CD4-positive, alpha-beta T cell (primary cell): ENCODE measurements around the gene PDXK. TPM values are rescaled to one million over a fixed set of nuclear protein-coding genes. Genes with fewer than 3 reads are reported as not detected.

Source experiments
- ATAC-seq: fragments of 200-7000 bp; cut with Tn5 transposase; one replicate; pipeline ENCODE4 v1.10.0; 2022; ENCODE audit warnings: mild to moderate bottlenecking; ENCODE audit not compliant: poor library complexity
- CTCF ChIA-PET: fragments of 350-600 bp; sonication (Branson Sonifier 250); formaldehyde crosslinking; loops from one replicate; lab custom pipeline; 2021; ENCODE audit warnings: antibody characterized with exemption, inconsistent platforms; lab: Charles Lee
- POLR2A ChIA-PET: fragments of 350-600 bp; sonication (Branson Sonifier 250); formaldehyde crosslinking; loops from one replicate; lab custom pipeline; 2021; ENCODE audit warnings: antibody characterized with exemption, inconsistent platforms; lab: Charles Lee
- DNase-seq, 14 experiments: peaks; one replicate each; pipeline ENCODE4 v3.0.0-alpha.2; 2013 to 2020; ENCODE audit warnings: mixed read lengths in 2 of 14
- H3K27ac ChIP-seq, 2 donors: one replicate each; pipeline versions ENCODE4 v1.5.1 to v1.7.0; 2013; ENCODE audit warnings: low read length in 2 of 2, low read depth in 1 of 2, mild to moderate bottlenecking in 1 of 2
- H3K27me3 ChIP-seq, 2 experiments: 1 replicate in 1 of 2; 2 replicates in 1 of 2; pipeline versions ENCODE4 v1.6.1 to v1.7.0; 2013; ENCODE audit warnings: low read length in 2 of 2, control low read depth in 1 of 2, mild to moderate bottlenecking in 1 of 2, moderate library complexity in 1 of 2; ENCODE audit not compliant: insufficient read depth in 2 of 2, control insufficient read depth in 1 of 2
- H3K36me3 ChIP-seq: one replicate; pipeline ENCODE4 v1.6.1; 2013; ENCODE audit warnings: low read length, control low read depth; ENCODE audit not compliant: insufficient read depth
- H3K4me1 ChIP-seq: one replicate; pipeline ENCODE4 v1.6.1; 2013; ENCODE audit warnings: low read length, control low read depth; ENCODE audit not compliant: insufficient read depth
- H3K4me3 ChIP-seq: one replicate; pipeline ENCODE4 v1.5.1; 2013; ENCODE audit warnings: mild to moderate bottlenecking, low read length, moderate library complexity
- H3K9me3 ChIP-seq, 2 experiments: 1 replicate in 1 of 2; 2 replicates in 1 of 2; pipeline versions ENCODE4 v1.6.1 to v1.7.0; 2013; ENCODE audit warnings: low read length in 2 of 2, mild to moderate bottlenecking in 2 of 2, control low read depth in 1 of 2, moderate library complexity in 1 of 2; ENCODE audit not compliant: control insufficient read depth in 1 of 2, insufficient read depth in 1 of 2
- H3K27ac Mint-ChIP-seq: one replicate; pipeline ENCODE4 v1.8.0; 2020; ENCODE audit warnings: mixed read lengths
- H3K27me3 Mint-ChIP-seq: one replicate; pipeline ENCODE4 v1.8.0; 2021; ENCODE audit warnings: mixed read lengths
- H3K36me3 Mint-ChIP-seq: one replicate; pipeline ENCODE4 v1.8.0; 2021; ENCODE audit warnings: low read depth, mixed read lengths
- H3K4me1 Mint-ChIP-seq: one replicate; pipeline ENCODE4 v1.8.0; 2021; ENCODE audit warnings: low read depth, mixed read lengths
- H3K4me3 Mint-ChIP-seq: one replicate; pipeline ENCODE4 v1.8.0; 2020; ENCODE audit warnings: mild to moderate bottlenecking, mixed read lengths
- H3K9me3 Mint-ChIP-seq: one replicate; pipeline ENCODE4 v1.8.0; 2020; ENCODE audit warnings: mixed read lengths
- CTCF ChIP-seq: fragments of 200-600 bp; IDR thresholded peaks from one replicate; pipeline ENCODE4 v1.8.0; 2022; ENCODE audit warnings: antibody characterized with exemption, mild to moderate bottlenecking
- intact Hi-C, 2 experiments: fragments of 100-400 bp; cut with DNase I in 1 of 2; cut with micrococcal nuclease in 1 of 2; formaldehyde crosslinking; loops; one replicate each; pipeline versions ENCODE4 v1.15.1 to v1.9.0; 2023 to 2025; cut with DNase I, micrococcal nuclease
- total RNA-seq, 174 experiments: library from RNA in 2 of 174; stranded (reverse) in 2 of 174; gene quantifications; one replicate each; pipeline ENCODE4 v1.2.3 and lab custom pipeline; 2021 to 2026

Gene PDXK
- total RNA-seq, 2 experiments from 2014 or later: 74.8 to 77.0 TPM

- POLR2A ChIA-PET: no interaction called here
- TF ChIP-seq CTCF: no peak
- no peaks in the 10 kb centered on the region for H3K4me1 Mint-ChIP-seq
Observed at GRCh38 chr21:43757601-43758000, 38.7 kb downstream of the PDXK start.

GRCh38 chr21:43758111-43758641 is 39.2 kb downstream of the PDXK start:
- H3K27ac Mint-ChIP-seq: no peak overlapping the region
- H3K36me3 ChIP-seq: peaks cover 45% of the 10 kb centered on the region

More at GRCh38 chr21:43757601-43758000, 38.7 kb downstream of the PDXK start:
- Histone ChIP-seq H3K27ac (no peak overlapping the region), H3K4me1 (no peaks in the 10 kb centered on the region), H3K4me3 (no peak overlapping the region), H3K36me3 (peaks cover 51% of the 10 kb centered on the region), H3K27me3 (no peaks in the 10 kb centered on the region), H3K9me3 (peaks cover 0 to 8% of the 10 kb centered on the region in 2 experiments)
- ATAC-seq (no peak), DNase-seq (no peak)
- H3K9me3 Mint-ChIP-seq: no peaks in the 10 kb centered on the region
- no peaks in the 10 kb centered on the region for H3K27me3 Mint-ChIP-seq
- H3K27ac Mint-ChIP-seq: no peak overlapping the region
- peaks cover 31% of the 10 kb centered on the region for H3K36me3 Mint-ChIP-seq
- no peak overlapping the region for H3K4me3 Mint-ChIP-seq
- intact Hi-C loops: no loop called here
- CTCF ChIA-PET: no interaction called here

GRCh38 chr21:43758811-43759210 is 39.9 kb downstream of the PDXK start:
- H3K27me3 ChIP-seq: no peaks in the 10 kb centered on the region
- no peaks in the 10 kb centered on the region for H3K9me3 Mint-ChIP-seq
- H3K4me1 Mint-ChIP-seq: no peaks in the 10 kb centered on the region
- peaks cover 0 to 12% of the 10 kb centered on the region in 2 experiments for H3K9me3 ChIP-seq
- intact Hi-C loops: no loop called here
- no peak overlapping the region for H3K4me3 ChIP-seq
- H3K27ac Mint-ChIP-seq: no peak overlapping the region
- H3K36me3 Mint-ChIP-seq: peaks cover 24% of the 10 kb centered on the region
- ChIA-PET POLR2A (no interaction called here), CTCF (no interaction called here)
- H3K27ac ChIP-seq: no peak overlapping the region
- peaks cover 38% of the 10 kb centered on the region for H3K36me3 ChIP-seq
- H3K4me3 Mint-ChIP-seq: no peak overlapping the region
- TF ChIP-seq CTCF: no peak
- DNase-seq: no peak
- no peaks in the 10 kb centered on the region for H3K4me1 ChIP-seq
- no peaks in the 10 kb centered on the region for H3K27me3 Mint-ChIP-seq
- ATAC-seq: no peak

More at GRCh38 chr21:43758111-43758641, 39.2 kb downstream of the PDXK start:
- H3K36me3 Mint-ChIP-seq: peaks cover 28% of the 10 kb centered on the region
- no peaks in the 10 kb centered on the region for H3K27me3 Mint-ChIP-seq
- DNase-seq: no peak
- Histone ChIP-seq H3K4me1 (no peaks in the 10 kb centered on the region), H3K27me3 (no peaks in the 10 kb centered on the region), H3K4me3 (no peak overlapping the region), H3K27ac (no peak overlapping the region), H3K9me3 (peaks cover 0 to 12% of the 10 kb centered on the region in 2 experiments)
- intact Hi-C loops: no loop called here
- no peaks in the 10 kb centered on the region for H3K9me3 Mint-ChIP-seq
- no peak for ATAC-seq
- POLR2A ChIA-PET: no interaction called here
- no peaks in the 10 kb centered on the region for H3K4me1 Mint-ChIP-seq
- H3K4me3 Mint-ChIP-seq: no peak overlapping the region
- TF ChIP-seq CTCF: no peak
- CTCF ChIA-PET: no interaction called here
